Stimulated activated CD8-positive, alpha-beta memory T cell treated with anti-CD3 and anti-CD28 coated beads, Interleukin-15, amount 100 ng/mL, for 4 hours (primary cell): Measurements from ENCODE around the gene HUS1.
"Not testable (repeated sequence)": the region's sequence is repeated elsewhere in the genome, so short reads cannot be mapped to it uniquely, and the experiment has no call there.

Experiments
- DNase-seq, 2 donors: peaks; one replicate each; pipeline ENCODE4 v3.0.0-alpha.2; 2020; ENCODE audit warnings: low read depth in 2 of 2

The HUS1 gene

GRCh38 chr7:47923081-47923875 is 56.1 kb downstream of the HUS1 start:
- DNase-seq, result not testable (repeated sequence)

- DNase-seq, result not testable (repeated sequence)
These were observed 62.9 kb downstream of the HUS1 start for GRCh38 chr7:47916514-47916913.

DNA sequence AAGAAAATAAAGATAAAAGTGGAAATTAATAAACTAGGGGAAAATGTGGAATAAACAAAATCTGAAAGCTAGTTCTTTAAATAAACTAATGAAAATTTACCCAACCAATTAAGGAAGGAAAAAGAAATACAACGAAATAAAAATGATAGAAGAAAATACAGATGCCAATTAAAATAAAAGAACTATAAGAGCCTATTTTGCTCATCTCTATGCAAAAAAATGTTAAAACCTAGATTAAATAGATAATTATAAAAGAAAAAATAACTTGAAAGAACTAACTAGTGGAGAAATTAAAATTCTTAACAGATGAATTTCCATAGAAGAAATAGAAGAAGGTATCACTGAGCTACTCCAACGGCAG is 63.8 kb downstream of the HUS1 start:
- no peak for DNase-seq

DNA sequence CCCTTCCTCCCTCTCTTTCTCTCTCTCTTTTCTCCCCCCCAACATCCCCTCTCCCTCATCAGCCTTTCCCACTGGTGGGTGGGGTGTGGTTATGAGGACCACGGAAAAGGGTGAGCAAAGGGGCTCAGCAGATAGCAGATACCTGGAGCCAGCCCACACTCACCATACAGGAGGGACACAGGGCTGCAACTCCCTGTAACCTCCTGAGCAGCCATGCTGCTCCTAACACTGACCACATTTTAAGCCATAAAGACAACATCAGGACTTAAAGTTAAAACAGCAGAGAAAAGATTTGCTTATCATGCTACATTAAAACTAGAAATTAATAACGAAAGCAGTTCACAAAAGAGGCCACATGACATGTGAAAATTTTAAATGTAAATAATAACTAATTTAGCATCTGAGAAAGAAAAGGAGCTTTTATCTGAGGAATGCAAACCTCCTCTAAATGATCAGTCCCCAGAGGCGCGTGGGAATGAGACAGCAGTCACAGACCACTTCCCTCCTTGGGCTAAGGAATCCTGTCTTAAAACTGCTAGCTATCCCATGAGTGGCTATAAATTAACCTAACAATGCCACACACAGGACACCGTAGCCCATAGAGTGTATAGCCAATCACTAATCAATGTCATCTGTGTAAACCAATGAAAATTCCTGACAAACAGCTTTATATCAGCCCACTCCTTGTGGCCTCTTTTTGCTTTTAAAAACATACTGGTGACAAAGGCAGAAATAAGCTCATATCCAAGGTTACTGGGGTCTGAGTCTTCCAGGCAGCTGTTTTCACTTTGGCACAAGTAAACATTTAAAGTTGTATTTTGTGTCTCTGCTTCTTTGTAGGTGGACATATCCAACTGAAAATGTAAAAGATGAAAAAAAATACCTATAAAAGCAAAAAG is 64.4 kb downstream of the HUS1 start:
- DNase-seq, result no peak
